Measurements from ENCODE around the gene HIP1R. TPM values are rescaled to one million over a fixed set of nuclear protein-coding genes. Genes with fewer than 3 reads are reported as not detected.

The HIP1R gene
- total and polyA plus RNA-seq, 2 of the 13 experiments (the other 11 are each of a cell fraction or from before 2014, with no cell fraction given): 18.4 to 25.5 TPM

GRCh38 chr12:122865268-122866231 is 30.3 kb downstream of the HIP1R start (continued):
- TF ChIP-seq ZMYM2 (CRISPR knock-in tag; IDR thresholded peaks at IDR 0.05): no peak
- no peak for TF ChIP-seq ZBTB1 (CRISPR knock-in tag; IDR thresholded peaks at IDR 0.05; ENCODE audit: borderline replicate concordance)
- TF ChIP-seq HBP1 (CRISPR knock-in tag; IDR thresholded peaks at IDR 0.05; ENCODE audit: low read depth): no peak
- no peak for TF ChIP-seq ZBTB14 (CRISPR knock-in tag; IDR thresholded peaks at IDR 0.05)
- peak; percentile 11; the same call in 1 of the 2 replicates for TF ChIP-seq NFKB2 (CRISPR knock-in tag; IDR thresholded peaks at IDR 0.05; ENCODE audit: borderline replicate concordance)
- no peak for TF ChIP-seq ZNF431 (CRISPR knock-in tag; IDR thresholded peaks at IDR 0.05; ENCODE audit: borderline replicate concordance, low read depth)
- no peak for TF ChIP-seq ZNF557 (CRISPR knock-in tag; IDR thresholded peaks at IDR 0.05)
- TF ChIP-seq KAT7 (CRISPR knock-in tag; IDR thresholded peaks at IDR 0.05; ENCODE audit: borderline replicate concordance): no peak
- no peak for TF ChIP-seq CC2D1A (CRISPR knock-in tag; IDR thresholded peaks at IDR 0.05)
- no peak; the same call in 1 of the 2 replicates for TF ChIP-seq ARID4A (CRISPR knock-in tag; IDR thresholded peaks at IDR 0.05; ENCODE audit: borderline replicate concordance)
- no peak for TF ChIP-seq ATF1 (CRISPR knock-in tag; IDR thresholded peaks at IDR 0.05)
- peak; percentile 37; the same call in 1 of the 2 replicates for TF ChIP-seq SAP130 (CRISPR knock-in tag; IDR thresholded peaks at IDR 0.05; ENCODE audit: low read depth)
- no peak for TF ChIP-seq FUBP1 (CRISPR knock-in tag; IDR thresholded peaks at IDR 0.05; ENCODE audit: borderline replicate concordance)
- TF ChIP-seq KLF16 (CRISPR knock-in tag; IDR thresholded peaks at IDR 0.05): no peak
- TF ChIP-seq NFE2L2 (IDR thresholded peaks at IDR 0.05; ENCODE audit: low read length): no peak
- TF ChIP-seq MED8 (CRISPR knock-in tag; IDR thresholded peaks at IDR 0.05; ENCODE audit: insufficient replicate concordance): no peak
- no peak for TF ChIP-seq CBX1 (IDR thresholded peaks at IDR 0.05; ENCODE audit: low read depth)
- TF ChIP-seq SYNCRIP (IDR thresholded peaks at IDR 0.05; ENCODE audit: insufficient read depth, low read depth, low read length): no peak
- TF ChIP-seq TBX3 (IDR thresholded peaks at IDR 0.05; ENCODE audit: borderline replicate concordance): no peak

All from HepG2 (cell line).